Midbrain (tissue), 1 donor: ENCODE measurements around the gene LRRC4C.
"Not testable (repeated sequence)": the region's sequence is repeated elsewhere in the genome, so short reads cannot be mapped to it uniquely, and the experiment has no call there.

Experiments
- DNase-seq: peaks from one replicate; lab custom pipeline; 2025; lab: John Stamatoyannopoulos, UW

Gene LRRC4C

GRCh38 chr11:40688369-40688768 is 771.1 kb downstream of the LRRC4C start:
- DNase-seq: no peak

GRCh38 chr11:40686765-40687164 is 772.7 kb downstream of the LRRC4C start:
- no peak for DNase-seq

GRCh38 chr11:40683010-40683409 is 776.4 kb downstream of the LRRC4C start:
- no peak for DNase-seq

- DNase-seq: no peak
Measured at GRCh38 chr11:40679276-40679675, 780.2 kb downstream of the LRRC4C start.

- DNase-seq: no peak
Measured at GRCh38 chr11:40647295-40647694, 812.2 kb downstream of the LRRC4C start.

- no peak for DNase-seq
Measured at GRCh38 chr11:40642284-40642683, 817.2 kb downstream of the LRRC4C start.

GRCh38 chr11:40619654-40620053 is 839.8 kb downstream of the LRRC4C start:
- no peak for DNase-seq

- no peak for DNase-seq
Measured at GRCh38 chr11:40606800-40607199, 852.7 kb downstream of the LRRC4C start.

GRCh38 chr11:40602866-40603552 is 856.4 kb downstream of the LRRC4C start:
- no peak for DNase-seq

GRCh38 chr11:40597546-40598113 is 861.8 kb downstream of the LRRC4C start:
- no peak for DNase-seq

GRCh38 chr11:40573254-40573891 is 886.1 kb downstream of the LRRC4C start:
- DNase-seq: no peak

- no peak for DNase-seq
Measured at GRCh38 chr11:40569947-40570531, 889.4 kb downstream of the LRRC4C start.

GRCh38 chr11:40567392-40567791 is 892.1 kb downstream of the LRRC4C start:
- DNase-seq: no peak

GRCh38 chr11:40544162-40544561 is 915.3 kb downstream of the LRRC4C start:
- no peak for DNase-seq

- no peak for DNase-seq
Measured at GRCh38 chr11:40542821-40543220, 916.6 kb downstream of the LRRC4C start.

- DNase-seq: no peak
Measured at GRCh38 chr11:40537734-40538133, 921.7 kb downstream of the LRRC4C start.

GRCh38 chr11:40522080-40522479 is 937.4 kb downstream of the LRRC4C start:
- DNase-seq: not testable (repeated sequence)

GRCh38 chr11:40517122-40517521 is 942.3 kb downstream of the LRRC4C start:
- DNase-seq: no peak

- no peak for DNase-seq
Measured at GRCh38 chr11:40514124-40514523, 945.3 kb downstream of the LRRC4C start.

GRCh38 chr11:40513281-40513680 is 946.2 kb downstream of the LRRC4C start:
- DNase-seq: no peak

GRCh38 chr11:40508303-40508702 is 951.1 kb downstream of the LRRC4C start:
- no peak for DNase-seq

- DNase-seq: no peak
Measured at GRCh38 chr11:40506226-40506625, 953.2 kb downstream of the LRRC4C start.

GRCh38 chr11:40491341-40491740 is 968.1 kb downstream of the LRRC4C start:
- DNase-seq: no peak
